ENCODE data around the gene RFT1.
"Not testable (repeated sequence)": the region's sequence is repeated elsewhere in the genome, so short reads cannot be mapped to it uniquely, and the experiment has no call there.

DNA sequence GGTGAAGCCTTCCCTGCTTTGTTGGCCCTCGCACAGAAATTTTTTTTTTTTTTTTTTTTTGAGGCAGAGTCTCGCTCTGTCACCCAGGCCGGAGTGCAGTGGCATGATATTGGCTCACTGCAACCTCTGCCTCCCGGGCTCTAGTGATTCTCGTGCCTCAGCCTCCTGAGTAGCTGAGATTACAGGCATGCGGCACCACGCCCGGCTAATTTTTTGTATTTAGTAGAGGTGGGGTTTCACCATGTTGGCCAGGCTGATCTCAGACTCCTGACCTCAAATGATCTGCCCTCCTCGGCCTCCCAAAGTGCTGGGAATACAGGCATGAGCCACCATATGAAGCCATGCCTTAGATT, 20.8 kb upstream of the RFT1 start:
- TF ChIP-seq, protein P1, sequence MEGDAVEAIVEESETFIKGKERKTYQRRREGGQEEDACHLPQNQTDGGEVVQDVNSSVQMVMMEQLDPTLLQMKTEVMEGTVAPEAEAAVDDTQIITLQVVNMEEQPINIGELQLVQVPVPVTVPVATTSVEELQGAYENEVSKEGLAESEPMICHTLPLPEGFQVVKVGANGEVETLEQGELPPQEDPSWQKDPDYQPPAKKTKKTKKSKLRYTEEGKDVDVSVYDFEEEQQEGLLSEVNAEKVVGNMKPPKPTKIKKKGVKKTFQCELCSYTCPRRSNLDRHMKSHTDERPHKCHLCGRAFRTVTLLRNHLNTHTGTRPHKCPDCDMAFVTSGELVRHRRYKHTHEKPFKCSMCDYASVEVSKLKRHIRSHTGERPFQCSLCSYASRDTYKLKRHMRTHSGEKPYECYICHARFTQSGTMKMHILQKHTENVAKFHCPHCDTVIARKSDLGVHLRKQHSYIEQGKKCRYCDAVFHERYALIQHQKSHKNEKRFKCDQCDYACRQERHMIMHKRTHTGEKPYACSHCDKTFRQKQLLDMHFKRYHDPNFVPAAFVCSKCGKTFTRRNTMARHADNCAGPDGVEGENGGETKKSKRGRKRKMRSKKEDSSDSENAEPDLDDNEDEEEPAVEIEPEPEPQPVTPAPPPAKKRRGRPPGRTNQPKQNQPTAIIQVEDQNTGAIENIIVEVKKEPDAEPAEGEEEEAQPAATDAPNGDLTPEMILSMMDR (IDR thresholded peaks at IDR 0.05): not testable (repeated sequence)
- not testable (repeated sequence) for TF ChIP-seq POLR2A (IDR thresholded peaks at IDR 0.05)
